Activated B cell treated with CpG ODN at 0.5 μM for 24 hours (primary cell): Measurements from ENCODE around the gene RBM26. TPM values are rescaled to one million over a fixed set of nuclear protein-coding genes. Genes with fewer than 3 reads are reported as not detected.

Source experiments
- ATAC-seq: fragments of 200-7000 bp; cut with Tn5 transposase; one replicate; pipeline ENCODE4 v1.10.0; 2021; ENCODE audit warnings: low read depth, mild to moderate bottlenecking, moderate library complexity
- CTCF ChIA-PET: fragments of 350-600 bp; sonication (Branson Sonifier 250); formaldehyde crosslinking; loops from one replicate; lab custom pipeline; 2021; ENCODE audit warnings: antibody characterized with exemption; lab: Charles Lee
- POLR2A ChIA-PET: fragments of 350-600 bp; sonication (Branson Sonifier 250); formaldehyde crosslinking; loops from one replicate; lab custom pipeline; 2021; ENCODE audit warnings: antibody characterized with exemption; lab: Charles Lee
- DNase-seq: peaks from one replicate; pipeline ENCODE4 v3.0.0; 2022
- H3K27ac Mint-ChIP-seq: one replicate; pipeline ENCODE4 v1.8.0; 2020; ENCODE audit warnings: mixed read lengths
- H3K27me3 Mint-ChIP-seq: one replicate; pipeline ENCODE4 v1.8.0; 2021; ENCODE audit warnings: mixed read lengths
- H3K36me3 Mint-ChIP-seq: one replicate; pipeline ENCODE4 v1.8.0; 2021; ENCODE audit warnings: low read depth, mixed read lengths
- H3K4me1 Mint-ChIP-seq: one replicate; pipeline ENCODE4 v1.8.0; 2021; ENCODE audit warnings: mixed read lengths
- H3K4me3 Mint-ChIP-seq: one replicate; pipeline ENCODE4 v1.8.0; 2020; ENCODE audit warnings: mild to moderate bottlenecking, mixed read lengths
- H3K9me3 Mint-ChIP-seq: one replicate; pipeline ENCODE4 v1.8.0; 2020; ENCODE audit warnings: mixed read lengths
- CTCF ChIP-seq: fragments of 200-600 bp; IDR thresholded peaks from one replicate; pipeline ENCODE4 v1.8.0; 2022; ENCODE audit warnings: antibody characterized with exemption, mild to moderate bottlenecking
- intact Hi-C: fragments of 100-400 bp; cut with micrococcal nuclease; formaldehyde crosslinking; loops from one replicate; pipeline ENCODE4 v1.15.1; 2024
- total RNA-seq: library from RNA; stranded (reverse); gene quantifications from 2 replicates; pipeline ENCODE4 v1.2.3, GENCODE V29; 2022

RBM26 gene
- 73.5 and 92.9 TPM in 2 replicates for total RNA-seq

GRCh38 chr13:79405831-79406596, at the start of gene RBM26:
RBM26 (minus strand) TSS chr13:79406255; CDS start chr13:79405774, 481 bp downstream.
- H3K9me3 Mint-ChIP-seq: no peaks in the 10 kb centered on the region
- intact Hi-C loops: loop anchor here (1.0 to 10.0 kb wide), 9 partner anchors 12 to 1901 kb away; partner anchors contain the start of genes NDFIP2, OBI1 and SLAIN1
- ChIA-PET CTCF (interaction anchor here (2.5 kb wide), 1 partner anchor 15 kb away, joined by 7 read pairs; no protein-coding TSS in a partner anchor), POLR2A (interaction anchor here (0.5 to 2.5 kb wide), 11 partner anchors 8 to 93 kb away, joined by 3 to 29 read pairs (median 7); partner anchors contain the start of gene NDFIP2)
- H3K4me1 Mint-ChIP-seq: peaks cover 15% of the 10 kb centered on the region
- H3K27ac Mint-ChIP-seq: peak within 1 kb of the TSS; percentile 97
- peak; percentile 88 for ATAC-seq
- H3K4me3 Mint-ChIP-seq: no peak within 1 kb of the TSS
- H3K36me3 Mint-ChIP-seq: peaks cover 11% of the 10 kb centered on the region
- peak; percentile 84 for DNase-seq
- no peak for TF ChIP-seq CTCF
- no peaks in the 10 kb centered on the region for H3K27me3 Mint-ChIP-seq

- no peaks in the 10 kb centered on the region for H3K9me3 Mint-ChIP-seq
- H3K27me3 Mint-ChIP-seq: peaks cover 26% of the 10 kb centered on the region
- ChIA-PET POLR2A (no interaction called here), CTCF (no interaction called here)
- no peak for DNase-seq
- intact Hi-C loops: no loop called here
- no peak for TF ChIP-seq CTCF
- peaks cover 7% of the 10 kb centered on the region for H3K4me1 Mint-ChIP-seq
- no peaks in the 10 kb centered on the region for H3K36me3 Mint-ChIP-seq
- H3K27ac Mint-ChIP-seq: no peak overlapping the region
- H3K4me3 Mint-ChIP-seq: no peak overlapping the region
- ATAC-seq: no peak
These were observed 49.3 kb upstream of the RBM26 start for GRCh38 chr13:79455331-79455730.

GRCh38 chr13:79452239-79452913, 46.3 kb upstream of the RBM26 start:
- H3K27me3 Mint-ChIP-seq: peaks cover 26% of the 10 kb centered on the region
- peaks cover 17% of the 10 kb centered on the region for H3K4me1 Mint-ChIP-seq
- H3K9me3 Mint-ChIP-seq: no peaks in the 10 kb centered on the region
- H3K36me3 Mint-ChIP-seq: no peaks in the 10 kb centered on the region
- no peak for TF ChIP-seq CTCF
- no peak overlapping the region for H3K27ac Mint-ChIP-seq
- ATAC-seq (no peak), DNase-seq (no peak)
- no peak overlapping the region for H3K4me3 Mint-ChIP-seq
- POLR2A ChIA-PET: interaction anchor here (1.3 kb wide), 1 partner anchor 47 kb away, joined by 4 read pairs; the partner anchor contains the start of gene RBM26
- CTCF ChIA-PET: interaction anchor here (1.3 kb wide), 1 partner anchor 28 kb away, joined by 7 read pairs; no protein-coding TSS in a partner anchor
- intact Hi-C loops: no loop called here

GRCh38 chr13:79451500-79451962, 45.5 kb upstream of the RBM26 start:
- Mint-ChIP-seq H3K27ac (peak overlapping the region; percentile 41), H3K27me3 (peaks cover 26% of the 10 kb centered on the region), H3K4me1 (peaks cover 17% of the 10 kb centered on the region), H3K4me3 (no peak overlapping the region), H3K36me3 (no peaks in the 10 kb centered on the region), H3K9me3 (no peaks in the 10 kb centered on the region)
- no peak for TF ChIP-seq CTCF
- peak; percentile 100 for ATAC-seq
- intact Hi-C loops: loop anchor here (1.0 kb wide), 1 partner anchor 46 kb away; no protein-coding TSS in a partner anchor
- POLR2A ChIA-PET: interaction anchor here (0.6 to 1.3 kb wide), 2 partner anchors 46 to 54 kb away, joined by 4 to 9 read pairs; partner anchors contain the start of gene RBM26
- DNase-seq: peak; percentile 25
- CTCF ChIA-PET: interaction anchor here (1.3 kb wide), 1 partner anchor 27 kb away, joined by 7 read pairs; no protein-coding TSS in a partner anchor
